Tibial artery (tissue), 4 donors: ENCODE data around the gene LINC01488.

Source experiments
- DNase-seq, 2 donors: peaks; one replicate each; pipeline ENCODE4 v3.0.0-alpha.2; 2019
- H3K27ac ChIP-seq, 2 donors: fragments of 200-600 bp; sonication (generic) in 1 of 2; 1 replicate in 1 of 2; 2 replicates in 1 of 2; pipeline ENCODE4 v1.5.1; 2018 to 2019; ENCODE audit warnings: mild to moderate bottlenecking in 1 of 2
- H3K27me3 ChIP-seq, 2 donors: fragments of 200-600 bp; sonication (generic) in 1 of 2; one replicate each; pipeline versions ENCODE4 v1.5.1 to v1.6.0; 2016 to 2019
- H3K36me3 ChIP-seq, 3 donors: fragments of 200-600 bp; sonication (generic) in 2 of 3; one replicate each; pipeline ENCODE4 v1.5.1; 2016 to 2019; ENCODE audit warnings: mild to moderate bottlenecking in 2 of 3
- H3K4me1 ChIP-seq, 4 donors: fragments of 200-600 bp; sonication (generic) in 2 of 4; 1 replicate in 3 of 4; 2 replicates in 1 of 4; pipeline ENCODE4 v1.5.1; 2016 to 2019
- H3K4me3 ChIP-seq, 2 donors: fragments of 200-600 bp; sonication (generic) in 1 of 2; 1 replicate in 1 of 2; 2 replicates in 1 of 2; pipeline ENCODE4 v1.5.1; 2018 to 2019; ENCODE audit warnings: mild to moderate bottlenecking in 2 of 2
- H3K9me3 ChIP-seq, 3 donors: fragments of 200-600 bp; sonication (generic) in 1 of 3; one replicate each; pipeline ENCODE4 v1.5.1; 2016 to 2019
- intact Hi-C: fragments of 100-400 bp; cut with DNase I; formaldehyde crosslinking; loops from one replicate; pipeline ENCODE4 v1.15.0; 2023; ENCODE audit warnings: low total_unique reads
- TF ChIP-seq, protein P1 (sequence below), 2 experiments: fragments of 200-600 bp in 1 of 2; fragments of 450-650 bp in 1 of 2; IDR thresholded peaks; one replicate each; pipeline ENCODE4 v1.5.1; 2017 to 2019; ENCODE audit warnings: antibody characterized with exemption in 2 of 2, mild to moderate bottlenecking in 1 of 2, moderate library complexity in 1 of 2

The LINC01488 gene

DNA sequence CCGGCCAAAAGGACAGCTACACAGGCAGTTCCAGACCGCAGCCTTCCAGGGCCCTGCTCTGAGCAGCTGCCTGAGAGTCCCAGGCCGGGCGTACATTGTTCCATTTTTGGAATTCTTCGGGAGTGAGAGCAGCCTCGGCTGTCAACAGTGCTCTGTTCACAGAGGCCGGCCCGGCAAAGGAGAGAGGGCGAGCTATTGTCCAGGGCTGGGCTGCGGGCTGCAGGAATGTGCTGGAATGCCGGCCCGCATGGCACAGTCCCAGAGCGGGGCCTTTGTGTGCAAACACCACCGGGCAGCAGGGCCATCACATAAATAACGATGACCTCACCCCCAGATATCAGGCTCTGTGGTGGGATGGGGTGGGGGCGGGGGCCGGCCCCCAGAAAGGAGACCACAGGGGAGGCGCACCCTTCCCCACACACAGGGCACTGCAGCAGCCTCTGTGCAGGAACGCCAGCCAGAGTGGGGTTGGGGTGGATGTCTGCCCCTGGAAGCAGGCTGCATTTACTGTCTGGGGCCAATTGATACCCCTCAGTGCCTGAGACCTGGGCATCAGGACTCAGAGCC is 15.8 kb downstream of the LINC01488 start:
- intact Hi-C loops: no loop called here
- Histone ChIP-seq H3K27me3 (no peaks in the 10 kb centered on the region), H3K36me3 (no peaks in the 10 kb centered on the region), H3K4me1 (peaks cover 0 to 27% (median 20%) of the 10 kb centered on the region in 4 donors), H3K4me3 (peak overlapping the region in 1 of 2 donors; percentile 8), H3K9me3 (no peaks in the 10 kb centered on the region), H3K27ac (peak overlapping the region; percentile 48 to 58)
- TF ChIP-seq, protein P1, sequence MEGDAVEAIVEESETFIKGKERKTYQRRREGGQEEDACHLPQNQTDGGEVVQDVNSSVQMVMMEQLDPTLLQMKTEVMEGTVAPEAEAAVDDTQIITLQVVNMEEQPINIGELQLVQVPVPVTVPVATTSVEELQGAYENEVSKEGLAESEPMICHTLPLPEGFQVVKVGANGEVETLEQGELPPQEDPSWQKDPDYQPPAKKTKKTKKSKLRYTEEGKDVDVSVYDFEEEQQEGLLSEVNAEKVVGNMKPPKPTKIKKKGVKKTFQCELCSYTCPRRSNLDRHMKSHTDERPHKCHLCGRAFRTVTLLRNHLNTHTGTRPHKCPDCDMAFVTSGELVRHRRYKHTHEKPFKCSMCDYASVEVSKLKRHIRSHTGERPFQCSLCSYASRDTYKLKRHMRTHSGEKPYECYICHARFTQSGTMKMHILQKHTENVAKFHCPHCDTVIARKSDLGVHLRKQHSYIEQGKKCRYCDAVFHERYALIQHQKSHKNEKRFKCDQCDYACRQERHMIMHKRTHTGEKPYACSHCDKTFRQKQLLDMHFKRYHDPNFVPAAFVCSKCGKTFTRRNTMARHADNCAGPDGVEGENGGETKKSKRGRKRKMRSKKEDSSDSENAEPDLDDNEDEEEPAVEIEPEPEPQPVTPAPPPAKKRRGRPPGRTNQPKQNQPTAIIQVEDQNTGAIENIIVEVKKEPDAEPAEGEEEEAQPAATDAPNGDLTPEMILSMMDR (IDR thresholded peaks at IDR 0.05): no peak
- peak; percentile 63 to 85 for DNase-seq

DNA sequence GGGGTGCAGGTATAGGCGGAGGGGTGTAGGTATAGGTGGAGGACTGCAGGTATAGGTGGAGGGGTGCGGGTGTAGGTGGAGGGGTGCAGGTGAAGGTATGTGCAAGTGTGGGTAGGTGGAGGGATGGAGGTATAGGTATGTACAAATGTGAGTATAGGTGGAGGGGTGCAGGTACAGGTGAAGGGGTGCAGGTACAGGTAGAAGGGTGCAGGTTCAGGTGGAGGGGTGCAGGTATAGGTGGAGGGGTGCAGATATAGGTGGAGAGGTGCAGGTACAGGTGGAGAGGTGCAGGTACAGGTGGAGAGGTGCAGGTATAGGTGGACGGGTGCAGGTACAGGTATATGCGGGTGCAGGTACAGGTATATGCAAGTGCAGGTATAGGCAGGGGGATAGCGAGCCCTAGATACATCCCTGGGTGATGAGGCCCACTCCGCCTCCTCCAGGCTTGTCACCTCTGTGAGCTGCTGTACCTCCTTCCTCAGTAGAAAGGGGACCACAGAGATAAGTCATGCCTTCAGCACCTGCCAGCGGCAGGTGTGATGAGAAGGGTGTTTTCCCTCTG is 17.2 kb downstream of the LINC01488 start:
- peaks cover 0 to 27% (median 20%) of the 10 kb centered on the region in 4 donors for H3K4me1 ChIP-seq
- H3K36me3 ChIP-seq: no peaks in the 10 kb centered on the region
- H3K27ac ChIP-seq: no peak overlapping the region
- TF ChIP-seq, protein P1 (IDR thresholded peaks at IDR 0.05): no peak
- no peaks in the 10 kb centered on the region for H3K27me3 ChIP-seq
- intact Hi-C loops: no loop called here
- H3K4me3 ChIP-seq: no peak overlapping the region
- DNase-seq: no peak
- no peaks in the 10 kb centered on the region for H3K9me3 ChIP-seq

DNA sequence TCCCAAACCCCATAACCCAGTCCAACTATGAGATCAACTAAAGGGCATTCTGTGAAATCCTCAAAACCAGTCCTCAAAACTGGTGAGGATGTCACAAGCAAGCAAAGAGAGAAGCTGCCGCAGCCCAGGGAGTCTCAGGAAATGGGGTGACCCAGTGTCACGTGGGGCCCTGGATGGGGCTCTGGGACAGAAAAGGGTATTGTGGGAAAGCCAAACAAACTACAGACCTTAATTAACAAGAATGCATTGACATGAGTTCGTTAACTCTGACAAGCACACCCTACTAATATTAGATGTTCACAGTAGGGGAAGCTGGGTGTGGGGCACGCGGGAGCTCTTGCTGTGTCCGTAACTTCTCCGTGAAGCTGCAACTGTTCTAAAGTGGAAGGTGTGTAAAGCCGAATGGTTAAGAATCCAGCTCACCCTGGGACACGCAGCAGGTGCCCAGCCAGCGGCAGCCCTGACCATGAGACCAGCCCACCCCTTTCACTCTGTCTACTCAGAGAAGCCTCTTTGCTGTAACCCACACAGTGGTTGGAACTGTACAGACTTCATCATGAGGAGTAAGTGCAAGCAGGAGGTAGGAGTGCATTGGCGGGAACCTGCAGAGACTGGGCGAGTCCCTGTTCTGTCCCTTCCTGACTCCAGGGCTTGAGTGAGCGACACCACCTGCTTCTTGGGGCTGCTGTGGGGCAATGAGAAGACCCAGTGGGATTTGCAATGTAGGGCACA is 17.9 kb downstream of the LINC01488 start:
- H3K27ac ChIP-seq: no peak overlapping the region
- intact Hi-C loops: no loop called here
- peaks cover 0 to 27% (median 20%) of the 10 kb centered on the region in 4 donors for H3K4me1 ChIP-seq
- H3K36me3 ChIP-seq: no peaks in the 10 kb centered on the region
- no peaks in the 10 kb centered on the region for H3K9me3 ChIP-seq
- no peak overlapping the region for H3K4me3 ChIP-seq
- no peak for DNase-seq
- no peaks in the 10 kb centered on the region for H3K27me3 ChIP-seq
- TF ChIP-seq, protein P1 (IDR thresholded peaks at IDR 0.05): no peak

DNA sequence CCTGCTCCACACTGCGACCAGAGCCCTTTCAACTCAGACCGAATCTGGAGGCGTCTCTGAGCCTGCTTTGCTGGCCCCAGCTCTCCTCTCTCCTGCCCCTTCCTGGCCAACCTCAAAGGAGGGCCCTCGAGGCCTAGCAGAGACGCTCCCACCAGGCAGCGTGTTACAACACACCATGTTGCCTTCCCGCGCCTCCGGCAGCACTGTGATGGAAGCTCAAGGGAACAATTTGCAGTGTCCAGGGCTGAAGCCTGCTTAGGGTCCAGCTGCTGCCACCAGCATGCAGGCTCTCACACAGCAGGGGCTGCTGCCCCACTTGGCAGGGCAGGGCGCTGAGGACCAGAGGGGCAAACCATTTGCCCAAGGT is 18.4 kb downstream of the LINC01488 start:
- intact Hi-C loops: no loop called here
- no peaks in the 10 kb centered on the region for H3K9me3 ChIP-seq
- H3K27ac ChIP-seq: no peak overlapping the region
- H3K4me3 ChIP-seq: no peak overlapping the region
- H3K4me1 ChIP-seq: peaks cover 0 to 27% (median 18%) of the 10 kb centered on the region in 4 donors
- no peak for DNase-seq
- no peaks in the 10 kb centered on the region for H3K36me3 ChIP-seq
- TF ChIP-seq, protein P1 (IDR thresholded peaks at IDR 0.05): no peak
- H3K27me3 ChIP-seq: no peaks in the 10 kb centered on the region

DNA sequence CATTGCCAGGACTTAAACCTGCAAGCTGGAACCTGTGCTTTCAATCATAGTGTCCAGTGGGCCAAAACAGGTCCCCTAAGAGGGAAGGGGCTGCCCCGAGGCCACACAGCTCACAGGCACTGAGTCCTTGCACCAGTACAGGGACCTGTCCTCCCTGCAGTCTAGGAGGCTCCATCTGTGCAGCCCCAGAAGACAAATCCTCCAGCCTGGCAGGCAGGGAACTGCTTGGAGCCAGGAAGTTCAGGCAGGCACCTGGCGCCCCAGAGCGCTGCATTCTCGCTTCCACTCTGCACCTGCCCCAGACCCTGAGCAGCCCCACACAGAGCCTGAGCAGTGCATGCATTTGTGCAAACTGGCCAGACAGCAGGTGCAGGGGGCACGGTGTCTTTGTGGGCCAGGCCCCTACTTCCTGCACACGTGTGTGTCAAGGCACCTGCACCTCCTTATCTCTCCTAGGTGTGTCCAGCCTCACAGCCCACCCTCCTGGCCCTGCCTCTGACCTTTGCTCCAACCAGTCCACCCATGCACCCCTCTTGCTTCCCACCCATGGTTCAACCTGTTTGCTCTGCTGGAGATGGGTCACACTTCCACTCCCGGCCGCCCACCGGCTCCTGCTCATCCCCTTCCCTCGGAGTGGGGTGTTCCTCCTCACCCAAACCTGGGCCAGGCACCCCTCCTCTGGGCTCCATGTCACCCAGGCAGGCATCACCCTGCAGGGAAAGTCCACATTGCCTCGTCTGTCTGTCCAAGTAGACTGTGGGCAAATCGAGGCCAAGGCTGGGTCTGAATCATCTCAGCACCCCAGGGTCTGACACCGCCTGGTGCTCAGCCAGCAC is 19.0 kb downstream of the LINC01488 start:
- no peaks in the 10 kb centered on the region for H3K36me3 ChIP-seq
- peaks cover 0 to 23% (median 17%) of the 10 kb centered on the region in 4 donors for H3K4me1 ChIP-seq
- H3K27me3 ChIP-seq: no peaks in the 10 kb centered on the region
- no peak overlapping the region for H3K4me3 ChIP-seq
- intact Hi-C loops: no loop called here
- TF ChIP-seq, protein P1 (IDR thresholded peaks at IDR 0.05): no peak
- H3K27ac ChIP-seq: no peak overlapping the region
- no peak for DNase-seq
- no peaks in the 10 kb centered on the region for H3K9me3 ChIP-seq
